Karpas-422 (cell line): ENCODE data around the gene TDP1. TPM values are rescaled to one million over a fixed set of nuclear protein-coding genes. Genes with fewer than 3 reads are reported as not detected.

Experiments used
- DNase-seq: peaks from one replicate; pipeline ENCODE4 v3.0.0-alpha.2; 2015
- H2AFZ ChIP-seq: fragments of 200-600 bp; sonication (generic); 2 replicates; pipeline ENCODE4 v1.6.1; 2014; ENCODE audit warnings: antibody characterized with exemption, low read length, mixed read lengths
- H3K27ac ChIP-seq: fragments of 200-600 bp; sonication (generic); 2 replicates; pipeline ENCODE4 v1.5.1; 2014; ENCODE audit warnings: mild to moderate bottlenecking, low read length, moderate library complexity
- H3K27me3 ChIP-seq: fragments of 200-600 bp; sonication (generic); 2 replicates; pipeline ENCODE4 v1.6.1; 2014; ENCODE audit warnings: low read length, mixed read lengths
- H3K36me3 ChIP-seq: fragments of 200-600 bp; sonication (generic); 2 replicates; pipeline ENCODE4 v1.6.1; 2014; ENCODE audit warnings: low read length, mixed read lengths; ENCODE audit not compliant: insufficient read depth
- H3K4me1 ChIP-seq: fragments of 200-600 bp; sonication (generic); 2 replicates; pipeline ENCODE4 v1.6.1; 2014; ENCODE audit warnings: mild to moderate bottlenecking, low read length, mixed read lengths
- H3K4me2 ChIP-seq: fragments of 200-600 bp; sonication (generic); 2 replicates; pipeline ENCODE4 v1.6.1; 2014; ENCODE audit warnings: low read length, low read depth, mild to moderate bottlenecking; ENCODE audit not compliant: poor library complexity, severe bottlenecking
- H3K4me3 ChIP-seq: fragments of 200-600 bp; sonication (generic); 2 replicates; pipeline ENCODE4 v1.5.1; 2014; ENCODE audit warnings: mild to moderate bottlenecking, antibody characterized with exemption, low read length, mixed read lengths
- H3K79me2 ChIP-seq: fragments of 200-600 bp; sonication (generic); 2 replicates; pipeline ENCODE4 v1.6.1; 2014; ENCODE audit warnings: mild to moderate bottlenecking, low read length, mixed read lengths
- H3K9ac ChIP-seq: fragments of 200-600 bp; sonication (generic); 2 replicates; pipeline ENCODE4 v1.6.0; 2014; ENCODE audit warnings: low read length
- H3K9me2 ChIP-seq: fragments of 200-600 bp; sonication (generic), shearing (Covaris generic); replicated peaks from 2 replicates; pipeline ENCODE4 v1.6.0; 2014; ENCODE audit warnings: mild to moderate bottlenecking, low read length, moderate library complexity; ENCODE audit not compliant: insufficient read depth
- H3K9me3 ChIP-seq: fragments of 300-700, 200-600 bp; sonication (generic); 2 replicates; pipeline ENCODE4 v1.6.1; 2014; ENCODE audit warnings: low read length, mixed read lengths
- H4K20me1 ChIP-seq: fragments of 200-600 bp; sonication (generic); 2 replicates; pipeline ENCODE4 v1.6.1; 2014; ENCODE audit warnings: mild to moderate bottlenecking, antibody characterized with exemption, low read length, low read depth; ENCODE audit not compliant: insufficient read depth
- total RNA-seq: library from RNA; depleted of rRNA; stranded (reverse); fragments of >200 nt; shearing (Covaris generic); gene quantifications from 2 replicates; pipeline ENCODE4 v1.2.3, GENCODE V29; 2014; ENCODE audit warnings: low replicate concordance

TDP1 gene
- total RNA-seq, 1 experiment from 2014 or later: 85.9 TPM

DNA sequence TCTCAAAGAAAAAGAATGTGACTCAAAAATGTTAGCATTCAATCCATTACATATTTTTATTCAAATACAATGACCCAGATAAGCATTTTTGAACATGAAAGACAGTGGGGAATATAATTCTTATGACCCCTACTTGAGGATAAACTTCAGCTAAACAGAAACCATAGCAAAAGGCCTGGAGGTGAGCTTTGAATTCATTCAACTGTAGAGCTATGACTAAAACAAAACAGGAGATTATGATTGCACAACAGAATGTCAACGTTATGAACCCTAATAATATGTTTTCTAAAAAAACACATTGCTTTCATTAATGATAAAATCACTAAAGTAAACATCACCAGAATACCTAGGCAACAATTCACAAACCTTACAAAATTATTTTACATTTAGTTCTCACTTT lies 29.0 kb upstream of the TDP1 start:
- DNase-seq: no peak
- H3K4me3 ChIP-seq: no peak overlapping the region
- no peaks in the 10 kb centered on the region for H3K9me2 ChIP-seq
- H3K79me2 ChIP-seq: no peaks in the 10 kb centered on the region
- H3K4me2 ChIP-seq: no peak overlapping the region
- no peak overlapping the region for H2AFZ ChIP-seq
- H3K36me3 ChIP-seq: peaks cover 3% of the 10 kb centered on the region; the same call in 1 of the 2 replicates
- no peaks in the 10 kb centered on the region for H3K4me1 ChIP-seq
- H3K27me3 ChIP-seq: no peaks in the 10 kb centered on the region
- no peak overlapping the region for H3K9ac ChIP-seq
- no peaks in the 10 kb centered on the region for H4K20me1 ChIP-seq
- no peak overlapping the region for H3K27ac ChIP-seq
- H3K9me3 ChIP-seq: no peaks in the 10 kb centered on the region

GRCh38 chr14:89927186-89927865 lies 28.4 kb upstream of the TDP1 start:
- Histone ChIP-seq H3K27me3 (no peaks in the 10 kb centered on the region), H3K4me1 (no peaks in the 10 kb centered on the region), H3K79me2 (no peaks in the 10 kb centered on the region), H3K4me2 (no peak overlapping the region), H4K20me1 (no peaks in the 10 kb centered on the region), H3K36me3 (peaks cover 3% of the 10 kb centered on the region; the same call in 1 of the 2 replicates), H3K9me2 (no peaks in the 10 kb centered on the region), H3K27ac (no peak overlapping the region), H3K9me3 (no peaks in the 10 kb centered on the region), H2AFZ (no peak overlapping the region), H3K9ac (no peak overlapping the region), H3K4me3 (no peak overlapping the region)
- DNase-seq: no peak

DNA sequence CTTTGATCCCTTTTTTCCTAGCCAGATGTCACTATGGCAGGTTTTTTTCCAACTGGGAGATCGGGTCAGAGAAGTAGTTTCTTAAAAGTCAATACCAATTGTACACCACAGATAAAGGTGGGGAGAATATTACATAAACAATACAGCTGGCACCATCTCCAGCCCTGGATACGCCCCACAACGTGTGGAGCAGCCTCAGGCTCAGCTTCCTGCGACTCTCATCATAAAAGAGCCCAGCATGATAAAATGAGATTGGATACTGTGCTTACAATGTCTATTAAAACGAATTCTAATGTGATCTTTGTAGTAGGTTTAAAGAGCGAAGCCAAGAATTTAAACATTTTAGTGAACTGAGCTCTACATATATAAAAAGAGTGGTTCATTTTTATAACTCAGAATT lies 22.7 kb upstream of the TDP1 start:
- Histone ChIP-seq H3K9me2 (no peaks in the 10 kb centered on the region), H3K4me2 (no peak overlapping the region), H3K36me3 (peaks cover 3% of the 10 kb centered on the region; the same call in 1 of the 2 replicates), H3K4me1 (no peaks in the 10 kb centered on the region), H3K9me3 (no peaks in the 10 kb centered on the region), H3K4me3 (no peak overlapping the region), H2AFZ (no peak overlapping the region), H3K27ac (no peak overlapping the region), H4K20me1 (no peaks in the 10 kb centered on the region), H3K27me3 (no peaks in the 10 kb centered on the region), H3K79me2 (no peaks in the 10 kb centered on the region), H3K9ac (no peak overlapping the region)
- no peak for DNase-seq

DNA sequence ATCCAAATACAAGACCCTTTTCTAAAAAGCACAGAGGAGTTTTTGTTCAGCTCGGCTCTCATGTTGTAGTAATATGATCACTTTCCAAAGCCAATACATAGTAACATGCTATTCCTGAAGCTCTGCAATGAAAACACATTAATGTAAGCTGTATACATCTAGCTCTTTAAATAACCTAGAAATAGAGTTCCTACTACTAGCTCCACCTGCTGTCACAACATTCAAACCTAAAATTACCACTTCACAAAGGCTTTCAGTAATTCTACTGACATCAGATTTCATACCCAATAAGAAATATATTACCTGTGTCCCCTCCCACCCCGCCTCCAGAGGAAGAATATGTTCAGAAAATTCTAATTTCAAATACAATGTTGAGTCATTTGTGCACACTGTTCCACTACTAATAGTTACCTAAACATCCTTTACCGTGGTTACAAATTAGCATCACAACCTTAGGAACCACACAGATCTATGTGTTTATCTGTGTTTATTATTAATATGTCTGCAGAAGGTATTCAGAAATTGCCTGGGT lies 19.0 kb upstream of the TDP1 start:
- no peak for DNase-seq
- no peak overlapping the region for H3K4me2 ChIP-seq

GRCh38 chr14:89941830-89942377 lies 13.8 kb upstream of the TDP1 start:
- no peaks in the 10 kb centered on the region for H3K9me2 ChIP-seq
- H4K20me1 ChIP-seq: no peaks in the 10 kb centered on the region
- no peaks in the 10 kb centered on the region; the same call in 1 of the 2 replicates for H3K79me2 ChIP-seq
- no peak for DNase-seq
- no peaks in the 10 kb centered on the region for H3K27me3 ChIP-seq
- H3K9ac ChIP-seq: no peak overlapping the region
- no peaks in the 10 kb centered on the region for H3K9me3 ChIP-seq
- H2AFZ ChIP-seq: no peak overlapping the region
- H3K27ac ChIP-seq: no peak overlapping the region
- peaks cover 13% of the 10 kb centered on the region for H3K4me1 ChIP-seq
- no peak overlapping the region for H3K4me3 ChIP-seq
- peaks cover 15% of the 10 kb centered on the region; the same call in 1 of the 2 replicates for H3K36me3 ChIP-seq
- no peak overlapping the region for H3K4me2 ChIP-seq

More for the DNA sequence above, 19.0 kb upstream of the TDP1 start:
- H3K9ac ChIP-seq: no peak overlapping the region
- no peak overlapping the region for H3K27ac ChIP-seq
- H3K9me3 ChIP-seq: no peaks in the 10 kb centered on the region
- H3K79me2 ChIP-seq: no peaks in the 10 kb centered on the region; the same call in 1 of the 2 replicates
- no peaks in the 10 kb centered on the region; the same call in 1 of the 2 replicates for H3K36me3 ChIP-seq
- H3K4me3 ChIP-seq: no peak overlapping the region
- no peaks in the 10 kb centered on the region for H3K9me2 ChIP-seq
- no peaks in the 10 kb centered on the region for H3K27me3 ChIP-seq
- peaks cover 13% of the 10 kb centered on the region for H3K4me1 ChIP-seq
- no peak overlapping the region for H2AFZ ChIP-seq
- no peaks in the 10 kb centered on the region for H4K20me1 ChIP-seq

DNA sequence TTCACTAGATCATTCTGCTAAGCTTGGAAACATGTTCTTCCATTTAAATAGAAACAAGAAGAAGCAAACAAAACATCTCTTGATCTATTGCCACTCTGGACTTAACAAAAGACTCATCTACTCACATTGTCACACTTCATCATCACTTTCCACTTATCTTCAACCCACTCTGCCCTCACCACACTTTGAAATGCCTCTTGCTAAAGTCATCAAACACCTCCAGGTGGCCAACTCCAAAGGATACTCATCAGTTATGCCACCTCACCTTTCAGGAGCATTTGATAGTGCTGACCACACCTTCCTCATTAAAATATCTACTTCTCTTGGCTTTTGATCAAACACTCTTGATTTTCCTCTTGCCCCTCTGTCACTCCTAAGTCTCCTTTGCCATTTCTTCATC lies 8.4 kb upstream of the TDP1 start:
- no peak for DNase-seq
- Histone ChIP-seq H3K36me3 (peaks cover 48% of the 10 kb centered on the region), H3K4me3 (no peak overlapping the region), H3K9me3 (no peaks in the 10 kb centered on the region), H3K9ac (no peak overlapping the region), H4K20me1 (no peaks in the 10 kb centered on the region), H2AFZ (no peak overlapping the region), H3K79me2 (peaks cover under 1% of the 10 kb centered on the region; the same call in 1 of the 2 replicates), H3K9me2 (no peaks in the 10 kb centered on the region), H3K4me2 (no peak overlapping the region), H3K4me1 (no peaks in the 10 kb centered on the region), H3K27ac (no peak overlapping the region), H3K27me3 (no peaks in the 10 kb centered on the region)

DNA sequence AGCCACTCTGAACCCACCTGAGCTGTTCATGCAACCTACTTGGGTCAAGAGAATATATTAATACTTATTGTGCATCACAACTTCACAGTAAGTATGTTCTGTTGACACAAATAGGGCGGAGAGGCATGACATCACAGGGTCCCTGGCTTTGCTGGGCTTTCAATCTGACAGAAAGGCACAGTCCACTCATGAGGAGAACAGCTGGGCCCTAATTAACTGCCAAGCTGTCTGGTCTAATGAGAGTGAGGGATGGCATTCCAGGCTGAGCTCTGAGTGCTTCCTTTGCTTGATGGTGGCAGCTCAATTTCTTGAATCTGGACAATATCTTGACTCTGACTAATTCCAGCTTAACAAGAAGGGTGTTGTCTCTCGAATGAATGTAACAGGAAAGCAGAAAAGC lies 3.2 kb upstream of the TDP1 start:
- Histone ChIP-seq H3K9me3 (no peaks in the 10 kb centered on the region), H3K27me3 (no peaks in the 10 kb centered on the region), H3K9me2 (no peaks in the 10 kb centered on the region), H3K36me3 (peaks cover 39% of the 10 kb centered on the region), H3K79me2 (peaks cover 34% of the 10 kb centered on the region), H3K27ac (no peak overlapping the region), H3K4me3 (no peak overlapping the region; the same call in 1 of the 2 replicates), H2AFZ (no peak overlapping the region), H3K9ac (no peak overlapping the region), H3K4me2 (peak overlapping the region; percentile 84), H3K4me1 (peaks cover 28% of the 10 kb centered on the region), H4K20me1 (0 out of 2 replicates have a peak, but pooled peaks cover 4% of the 10 kb centered on the region)
- no peak for DNase-seq

GRCh38 chr14:89953602-89954001 lies 2.1 kb upstream of the TDP1 start:
- Histone ChIP-seq H3K4me1 (peaks cover 34% of the 10 kb centered on the region), H3K79me2 (peaks cover 44% of the 10 kb centered on the region), H3K9ac (peak overlapping the region; percentile 78), H3K4me3 (peak overlapping the region; percentile 68), H4K20me1 (0 out of 2 replicates have a peak, but pooled peaks cover 5% of the 10 kb centered on the region), H3K36me3 (peaks cover 48% of the 10 kb centered on the region), H3K27ac (peak overlapping the region; percentile 34), H3K27me3 (no peaks in the 10 kb centered on the region), H2AFZ (no peak overlapping the region), H3K4me2 (peak overlapping the region; percentile 84), H3K9me3 (no peaks in the 10 kb centered on the region), H3K9me2 (no peaks in the 10 kb centered on the region)
- peak; percentile 55 for DNase-seq
